HCT116 (cell line): ENCODE measurements around the gene TAS1R1. TPM values are rescaled to one million over a fixed set of nuclear protein-coding genes. Genes with fewer than 3 reads are reported as not detected.
"Not testable (repeated sequence)": the region's sequence is repeated elsewhere in the genome, so short reads cannot be mapped to it uniquely, and the experiment has no call there.

ENCODE experiments used
- ATAC-seq: fragments of 200-7000 bp; cut with Tn5 transposase; 2 replicates; pipeline ENCODE4 v1.9.1; 2020; ENCODE audit warnings: mild to moderate bottlenecking, moderate library complexity
- BruUV-seq: library from RNA; stranded (reverse); fragments of 400-500 nt; replicated peaks from 2 replicates; lab custom pipeline; 2021; lab: Mats Ljungman, UMichigan
- CTCF ChIA-PET: fragments of 300-600 bp; sonication (Branson Sonifier 250); formaldehyde crosslinking; loops from one replicate; lab custom pipeline; 2021; ENCODE audit warnings: antibody characterized with exemption; lab: Charles Lee
- POLR2A ChIA-PET: fragments of 300-600, 350-600 bp; sonication (Branson Sonifier 250); formaldehyde crosslinking; loops from one replicate; lab custom pipeline; 2021; ENCODE audit warnings: antibody characterized with exemption; lab: Charles Lee
- RAD21 ChIA-PET, 2 experiments: fragments of 300-600 bp; sonication (Branson Sonifier 250); formaldehyde crosslinking; loops; one replicate each; lab custom pipeline; 2023; ENCODE audit warnings: low total read pairs in 2 of 2; ENCODE audit not compliant: uncharacterized antibody in 2 of 2, unreplicated experiment in 2 of 2, low non-redundant PET in 1 of 2; lab: Charles Lee
- DNase-seq: peaks from one replicate; pipeline ENCODE4 v3.0.0-alpha.2; 2010; ENCODE audit warnings: low read depth, low spot score
- H2AFZ ChIP-seq: fragments of 200-600 bp; shearing (Covaris generic), sonication (generic); 2 replicates; pipeline ENCODE4 v1.6.1; 2017; ENCODE audit warnings: low read depth, mixed run types, mixed read lengths, antibody characterized with exemption, low read length; ENCODE audit not compliant: poor library complexity, severe bottlenecking
- H3K27ac ChIP-seq: 2 replicates; pipeline ENCODE4 v1.5.1; 2012; ENCODE audit warnings: low read depth, low read length
- H3K27me3 ChIP-seq: fragments of 200-600 bp; sonication (generic); 2 replicates; pipeline ENCODE4 v1.6.1; 2016; ENCODE audit warnings: mixed run types, low read length, mixed read lengths; ENCODE audit not compliant: insufficient read depth
- H3K36me3 ChIP-seq, 2 experiments: fragments of 200-500 bp in 1 of 2; fragments of 200-600 bp in 1 of 2; sonication (Bioruptor generic) in 1 of 2; sonication (generic) in 1 of 2; 2 replicates each; pipeline versions ENCODE4 v1.5.1 to v1.6.1; 2014 to 2016; ENCODE audit warnings: low read length in 2 of 2, inconsistent platforms in 1 of 2, mixed read lengths in 1 of 2, mixed run types in 1 of 2; ENCODE audit not compliant: insufficient read depth in 2 of 2, control insufficient read depth in 1 of 2
- H3K4me1 ChIP-seq, 2 experiments: fragments of 200-600 bp in 1 of 2; sonication (generic) in 1 of 2; 2 replicates each; pipeline versions ENCODE4 v1.5.1 to v1.6.1; 2012 to 2017; ENCODE audit warnings: low read length in 2 of 2, inconsistent platforms in 1 of 2, mild to moderate bottlenecking in 1 of 2, mixed read lengths in 1 of 2, mixed run types in 1 of 2, moderate library complexity in 1 of 2; ENCODE audit not compliant: insufficient read depth in 2 of 2, control insufficient read depth in 1 of 2
- H3K4me2 ChIP-seq: fragments of 200-600 bp; sonication (generic); 2 replicates; pipeline ENCODE4 v1.6.1; 2017; ENCODE audit warnings: mixed run types, low read length, mixed read lengths
- H3K4me3 ChIP-seq, 2 experiments: fragments of 200-600 bp in 1 of 2; sonication (generic) in 1 of 2; replicated peaks in 1 of 2; 2 replicates each; pipeline ENCODE4 v1.5.1; 2011 to 2016; ENCODE audit warnings: low read length in 2 of 2, control low read depth in 1 of 2, low read depth in 1 of 2, mild to moderate bottlenecking in 1 of 2, mixed read lengths in 1 of 2, mixed run types in 1 of 2
- H3K79me2 ChIP-seq: fragments of 200-600 bp; sonication (generic); 2 replicates; pipeline ENCODE4 v1.6.1; 2017; ENCODE audit warnings: mild to moderate bottlenecking, mixed run types, low read length, moderate library complexity, mixed read lengths; ENCODE audit not compliant: insufficient read depth
- H3K9ac ChIP-seq: fragments of 200-600 bp; sonication (generic); 2 replicates; pipeline ENCODE4 v1.6.1; 2016; ENCODE audit warnings: low read length, mixed read lengths
- H3K9me2 ChIP-seq: fragments of 200-600 bp; sonication (generic), shearing (Covaris generic); 2 replicates; pipeline ENCODE4 v1.6.1; 2017; ENCODE audit warnings: mixed run types, mild to moderate bottlenecking, moderate library complexity; ENCODE audit not compliant: insufficient read depth
- H3K9me3 ChIP-seq, 2 experiments: fragments of 200-500 bp in 1 of 2; fragments of 200-600 bp in 1 of 2; sonication (Bioruptor generic) in 1 of 2; sonication (generic) in 1 of 2; 2 replicates each; pipeline ENCODE4 v1.6.1; 2014 to 2017; ENCODE audit warnings: low read length in 2 of 2, mixed read lengths in 2 of 2, inconsistent platforms in 1 of 2, low read depth in 1 of 2, mild to moderate bottlenecking in 1 of 2, mixed run types in 1 of 2, moderate library complexity in 1 of 2; ENCODE audit not compliant: control insufficient read depth in 1 of 2, insufficient read depth in 1 of 2
- H4K20me1 ChIP-seq: fragments of 200-600 bp; sonication (generic), shearing (Covaris generic); 2 replicates; pipeline ENCODE4 v1.6.1; 2017; ENCODE audit warnings: mixed run types, mild to moderate bottlenecking, moderate library complexity; ENCODE audit not compliant: insufficient read depth
- ATF3 ChIP-seq: IDR thresholded peaks from 2 replicates; pipeline ENCODE4 v1.6.1; 2012
- CBX3 ChIP-seq: IDR thresholded peaks from 2 replicates; pipeline ENCODE4 v1.6.1; 2012; ENCODE audit warnings: low read depth
- CEBPB ChIP-seq: IDR thresholded peaks from 2 replicates; pipeline ENCODE4 v1.6.1; 2012; ENCODE audit warnings: low read depth
- EGR1 ChIP-seq: IDR thresholded peaks from 2 replicates; pipeline ENCODE4 v1.6.1; 2012; ENCODE audit warnings: low read depth
- EZH2phosphoT487 ChIP-seq: fragments of 200-600 bp; IDR thresholded peaks from 2 replicates; pipeline ENCODE4 v1.6.1; 2018; ENCODE audit warnings: antibody characterized with exemption, borderline replicate concordance
- FOSL1 ChIP-seq: IDR thresholded peaks from 2 replicates; pipeline ENCODE4 v1.6.1; 2012; ENCODE audit warnings: low read depth
- MAX ChIP-seq: IDR thresholded peaks from 2 replicates; pipeline ENCODE4 v1.6.1; 2012
- POLR2A ChIP-seq: IDR thresholded peaks from 2 replicates; pipeline ENCODE4 v1.7.0; 2011; ENCODE audit warnings: borderline replicate concordance; ENCODE audit not compliant: insufficient read depth, insufficient read length; ENCODE audit errors: extremely low read depth
- POLR2AphosphoS5 ChIP-seq: IDR thresholded peaks from 2 replicates; pipeline ENCODE4 v1.6.1; 2011; ENCODE audit warnings: mild to moderate bottlenecking, low read depth, low read length, moderate library complexity
- REST ChIP-seq: IDR thresholded peaks from 2 replicates; pipeline ENCODE4 v1.6.1; 2012; ENCODE audit warnings: low read depth
- YY1 ChIP-seq: IDR thresholded peaks from 2 replicates; pipeline ENCODE4 v1.6.1; 2011; ENCODE audit warnings: low read length, low read depth, moderate library complexity, mild to moderate bottlenecking; ENCODE audit not compliant: insufficient replicate concordance; ENCODE audit errors: extremely low read depth
- ZFX ChIP-seq: fragments of 450-650 bp; IDR thresholded peaks from 2 replicates; pipeline ENCODE4 v1.6.1; 2017
- intact Hi-C: fragments of 100-400 bp; cut with micrococcal nuclease; formaldehyde crosslinking; loops from 2 replicates; pipeline ENCODE4 v1.10.0; 2022
- total RNA-seq: library from RNA; stranded (reverse); gene quantifications from one replicate; pipeline ENCODE4 v1.2.1, GENCODE V29; 2021; ENCODE audit not compliant: unreplicated experiment

TAS1R1 gene
- total RNA-seq, 1 experiment from 2014 or later: not detected

GRCh38 chr1:6554031-6554906 lies 838 bp upstream of the TAS1R1 start, which contains the start of gene NOL9 (continued):
- no peak for TF ChIP-seq REST
- no peak for TF ChIP-seq FOSL1
- peak; percentile 93 for TF ChIP-seq POLR2AphosphoS5
- peak; percentile 76; the same call in 1 of the 2 replicates for TF ChIP-seq CBX3
- peak; percentile 66; the same call in 1 of the 2 replicates for TF ChIP-seq MAX
- TF ChIP-seq YY1: peak; percentile 96
- no peak for TF ChIP-seq EGR1
- TF ChIP-seq POLR2A: peak; percentile 57
- TF ChIP-seq CEBPB: no peak
- peak; percentile 84 for TF ChIP-seq ZFX

- CTCF ChIA-PET: no interaction called here
- Histone ChIP-seq H3K9me3 (no peaks in the 10 kb centered on the region), H3K79me2 (peaks cover 18% of the 10 kb centered on the region), H4K20me1 (peaks cover 3% of the 10 kb centered on the region; the same call in 1 of the 2 replicates), H3K4me3 (no peak overlapping the region), H2AFZ (no peak overlapping the region), H3K9me2 (no peaks in the 10 kb centered on the region), H3K9ac (no peak overlapping the region), H3K4me2 (no peak overlapping the region), H3K27me3 (no peaks in the 10 kb centered on the region), H3K27ac (no peak overlapping the region), H3K4me1 (peaks cover 6 to 14% of the 10 kb centered on the region in 2 experiments), H3K36me3 (no peaks in the 10 kb centered on the region)
- ATAC-seq: no peak
- intact Hi-C loops: no loop called here
- BruUV-seq: no TSS peak
- POLR2A ChIA-PET: no interaction called here
- DNase-seq: no peak
- RAD21 ChIA-PET: no interaction called here
- TF ChIP-seq EGR1: no peak
- no peak for TF ChIP-seq YY1
- TF ChIP-seq EZH2phosphoT487: no peak
- TF ChIP-seq ATF3: no peak
These were observed 2.5 kb downstream of the TAS1R1 start for GRCh38 chr1:6557597-6557996.

- H3K36me3 ChIP-seq, H3K9ac ChIP-seq, CTCF ChIA-PET, H3K4me2 ChIP-seq, H2AFZ ChIP-seq, H3K9me2 ChIP-seq, H3K79me2 ChIP-seq, RAD21 ChIA-PET, H4K20me1 ChIP-seq, H3K4me3 ChIP-seq, H3K9me3 ChIP-seq, ATAC-seq, BruUV-seq, intact Hi-C loops, DNase-seq, H3K27me3 ChIP-seq, H3K4me1 ChIP-seq, POLR2A ChIA-PET, H3K27ac ChIP-seq: not testable (repeated sequence)
These were observed 4.1 kb downstream of the TAS1R1 start for GRCh38 chr1:6559161-6559560.
